ENCODE data around the gene DENND2C.

DENND2C gene

DNA sequence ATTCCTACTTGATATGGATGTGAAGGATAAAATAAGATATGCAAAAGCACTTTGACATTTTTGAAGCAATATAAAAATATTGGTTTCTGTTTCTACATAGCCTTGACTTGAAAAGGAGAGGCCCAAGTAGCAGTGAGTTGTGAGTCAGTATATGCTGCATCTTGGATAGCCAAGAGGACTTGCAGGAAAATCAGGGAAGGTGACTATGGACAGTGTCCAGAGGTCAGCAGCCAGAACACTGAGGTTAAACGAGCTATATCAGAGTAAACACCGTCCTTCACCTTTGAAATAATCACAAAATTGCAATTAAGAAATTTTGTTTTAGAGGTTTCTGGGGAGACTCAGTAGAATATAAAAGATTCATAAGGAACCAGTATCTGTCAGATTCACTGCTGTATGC lies 32.1 kb upstream of the DENND2C start:
- Histone ChIP-seq H3K4me1 (ENCODE audit: control insufficient read depth in 1 of 2, insufficient read depth in 2 of 2, low read length in 2 of 2) (no peaks in the 10 kb centered on the region), H3K27me3 (ENCODE audit: low read depth, low read length) (no peaks in the 10 kb centered on the region), H3K27ac (ENCODE audit: low read length) (no peak overlapping the region), H3K36me3 (ENCODE audit: control insufficient read depth in 1 of 2, insufficient read depth in 2 of 2, low read length in 2 of 2) (peaks cover 7 to 14% of the 10 kb centered on the region in 2 donors), H3K4me3 (ENCODE audit: low read depth in 1 of 2, low read length in 2 of 2) (no peak overlapping the region), H3K9me3 (ENCODE audit: control insufficient read depth in 1 of 2, low read length in 2 of 2) (no peaks in the 10 kb centered on the region)

DNA sequence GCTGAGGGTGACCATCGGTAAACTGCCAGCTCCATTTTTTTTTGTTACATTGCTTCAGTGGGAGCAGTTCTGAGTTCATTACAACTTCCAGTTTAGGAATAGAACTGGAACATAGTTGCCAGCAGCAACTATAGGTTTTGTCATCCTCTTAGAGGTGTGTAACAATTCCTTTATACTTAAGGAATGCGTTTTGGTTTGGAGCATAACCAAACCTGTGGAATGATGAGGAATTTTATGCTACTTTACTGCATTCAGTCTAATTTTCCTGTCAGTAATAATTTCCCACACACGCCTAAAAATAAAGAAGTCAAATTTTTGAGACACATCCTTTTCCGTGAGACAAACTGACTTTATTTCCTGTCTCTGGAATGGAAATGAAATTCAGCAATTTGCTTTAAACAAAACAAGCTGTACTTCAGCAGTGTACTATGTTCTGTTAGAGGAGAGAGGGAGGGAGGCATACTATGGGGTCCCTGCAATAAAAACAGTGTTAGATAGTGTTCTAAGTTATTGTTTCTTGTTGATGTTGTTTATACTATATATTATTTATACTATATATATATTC lies 30.3 kb upstream of the DENND2C start:
- H3K36me3 ChIP-seq (ENCODE audit: control insufficient read depth in 1 of 2, insufficient read depth in 2 of 2, low read length in 2 of 2): no peaks in the 10 kb centered on the region

DNA sequence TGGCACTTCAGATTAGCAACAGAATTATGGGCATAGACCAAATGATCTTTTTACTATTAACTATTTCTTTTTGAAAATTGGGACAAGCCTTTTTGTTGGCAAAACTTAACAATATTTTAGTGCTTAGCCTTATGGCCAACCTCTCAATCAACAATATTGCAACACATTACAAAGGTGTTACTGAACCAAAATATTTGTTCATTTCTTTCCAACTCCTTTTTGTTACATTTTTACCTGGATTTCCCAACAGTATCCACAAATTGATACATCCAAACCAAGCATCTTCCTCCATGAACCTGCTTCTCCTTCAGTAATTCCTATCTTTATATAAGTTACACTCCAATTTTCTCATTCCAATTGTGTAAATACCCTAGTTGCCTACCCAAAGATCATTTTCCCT lies 27.0 kb upstream of the DENND2C start:
- Histone ChIP-seq H3K27me3 (ENCODE audit: low read depth, low read length) (no peaks in the 10 kb centered on the region), H3K4me1 (ENCODE audit: control insufficient read depth in 1 of 2, insufficient read depth in 2 of 2, low read length in 2 of 2) (no peaks in the 10 kb centered on the region), H3K9me3 (ENCODE audit: control insufficient read depth in 1 of 2, low read length in 2 of 2) (no peaks in the 10 kb centered on the region), H3K36me3 (ENCODE audit: control insufficient read depth in 1 of 2, insufficient read depth in 2 of 2, low read length in 2 of 2) (no peaks in the 10 kb centered on the region), H3K4me3 (ENCODE audit: low read depth in 1 of 2, low read length in 2 of 2) (no peak overlapping the region), H3K27ac (ENCODE audit: low read length) (no peak overlapping the region)

More for the DNA sequence above, 30.3 kb upstream of the DENND2C start:
- Histone ChIP-seq H3K4me3 (ENCODE audit: low read depth in 1 of 2, low read length in 2 of 2) (no peak overlapping the region), H3K27me3 (ENCODE audit: low read depth, low read length) (no peaks in the 10 kb centered on the region), H3K27ac (ENCODE audit: low read length) (no peak overlapping the region), H3K4me1 (ENCODE audit: control insufficient read depth in 1 of 2, insufficient read depth in 2 of 2, low read length in 2 of 2) (no peaks in the 10 kb centered on the region), H3K9me3 (ENCODE audit: control insufficient read depth in 1 of 2, low read length in 2 of 2) (no peaks in the 10 kb centered on the region)

DNA sequence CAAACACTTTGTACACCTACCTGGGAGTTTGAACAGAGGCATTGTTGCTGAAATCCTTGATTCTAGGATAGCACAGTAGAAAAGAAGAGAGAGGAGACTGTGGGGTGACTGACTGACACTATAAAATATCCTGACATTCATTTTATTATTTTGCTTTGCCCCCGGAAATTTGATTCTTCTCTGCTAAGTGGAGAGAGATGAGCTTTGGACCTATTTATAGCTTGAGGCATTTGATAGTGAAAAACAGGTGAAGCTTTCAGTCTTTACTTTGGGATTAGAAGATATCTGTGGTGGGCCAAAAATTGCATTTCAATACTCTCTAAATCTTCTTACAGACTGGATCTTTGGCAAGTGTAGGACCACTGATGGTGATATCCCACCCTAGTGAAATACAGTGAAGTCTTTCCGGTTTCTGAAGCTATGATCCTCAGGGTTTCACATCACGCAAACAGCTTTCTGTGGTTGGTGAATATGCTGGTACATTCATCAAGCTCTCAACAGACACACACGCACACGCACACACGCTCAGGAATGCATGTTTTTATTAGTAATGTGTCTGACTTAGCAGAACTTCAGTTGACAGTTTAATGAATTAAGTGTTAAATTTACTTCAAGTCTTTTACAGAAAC lies 25.7 kb upstream of the DENND2C start, which contains the start of gene AMPD1:
TSS of gene AMPD1 (minus strand) at position 117 of the 629 bp plus-strand sequence. CDS start at position 42, 75 bp downstream.
- Histone ChIP-seq H3K4me1 (ENCODE audit: control insufficient read depth in 1 of 2, insufficient read depth in 2 of 2, low read length in 2 of 2) (no peaks in the 10 kb centered on the region), H3K27ac (ENCODE audit: low read length) (no peak within 1 kb of the TSS)

DNA sequence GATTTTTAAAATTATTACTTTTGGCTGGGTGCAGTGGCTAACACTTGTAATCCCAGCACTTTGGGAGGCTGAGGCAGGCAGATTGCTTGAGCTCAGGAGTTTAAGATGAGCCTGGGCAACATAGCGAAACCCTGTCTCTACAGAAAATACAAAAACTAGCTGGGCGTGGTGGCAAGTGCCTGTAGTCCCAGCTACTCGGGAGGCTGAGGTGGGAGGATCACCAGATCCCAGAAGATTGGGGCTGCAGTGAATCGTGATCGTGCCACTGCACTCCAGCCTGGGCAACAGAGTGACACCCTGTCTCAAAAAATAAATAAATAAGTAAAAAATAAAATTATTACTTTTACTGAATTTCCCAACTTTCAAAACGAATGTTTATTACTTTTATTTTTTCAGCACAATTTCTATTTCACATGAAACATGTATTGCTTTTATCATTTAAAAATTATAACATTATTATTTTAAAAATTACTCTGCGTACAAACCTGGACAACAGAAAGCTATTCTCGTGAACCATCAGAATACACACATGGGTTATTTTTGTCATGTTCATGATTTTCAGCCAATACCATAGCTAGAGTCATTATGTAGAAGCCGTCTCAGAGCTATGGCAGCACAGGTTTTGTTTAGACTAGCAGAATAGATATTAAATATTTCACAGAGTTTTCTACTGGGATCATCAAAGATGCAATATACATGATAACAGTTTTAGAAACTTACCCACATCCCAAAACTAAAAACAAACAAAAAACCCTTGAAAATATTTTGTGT lies 24.9 kb upstream of the DENND2C start:
- no peaks in the 10 kb centered on the region for H3K4me1 ChIP-seq (ENCODE audit: control insufficient read depth in 1 of 2, insufficient read depth in 2 of 2, low read length in 2 of 2)
- no peak overlapping the region for H3K27ac ChIP-seq (ENCODE audit: low read length)
- H3K9me3 ChIP-seq (ENCODE audit: control insufficient read depth in 1 of 2, low read length in 2 of 2): no peaks in the 10 kb centered on the region
- H3K27me3 ChIP-seq (ENCODE audit: low read depth, low read length): no peaks in the 10 kb centered on the region
- H3K36me3 ChIP-seq (ENCODE audit: control insufficient read depth in 1 of 2, insufficient read depth in 2 of 2, low read length in 2 of 2): no peaks in the 10 kb centered on the region
- H3K4me3 ChIP-seq (ENCODE audit: low read depth in 1 of 2, low read length in 2 of 2): no peak overlapping the region

More for the DNA sequence above, 25.7 kb upstream of the DENND2C start, which contains the start of gene AMPD1:
- Histone ChIP-seq H3K9me3 (ENCODE audit: control insufficient read depth in 1 of 2, low read length in 2 of 2) (no peaks in the 10 kb centered on the region), H3K4me3 (ENCODE audit: low read depth in 1 of 2, low read length in 2 of 2) (no peak within 1 kb of the TSS), H3K27me3 (ENCODE audit: low read depth, low read length) (no peaks in the 10 kb centered on the region), H3K36me3 (ENCODE audit: control insufficient read depth in 1 of 2, insufficient read depth in 2 of 2, low read length in 2 of 2) (no peaks in the 10 kb centered on the region)

DNA sequence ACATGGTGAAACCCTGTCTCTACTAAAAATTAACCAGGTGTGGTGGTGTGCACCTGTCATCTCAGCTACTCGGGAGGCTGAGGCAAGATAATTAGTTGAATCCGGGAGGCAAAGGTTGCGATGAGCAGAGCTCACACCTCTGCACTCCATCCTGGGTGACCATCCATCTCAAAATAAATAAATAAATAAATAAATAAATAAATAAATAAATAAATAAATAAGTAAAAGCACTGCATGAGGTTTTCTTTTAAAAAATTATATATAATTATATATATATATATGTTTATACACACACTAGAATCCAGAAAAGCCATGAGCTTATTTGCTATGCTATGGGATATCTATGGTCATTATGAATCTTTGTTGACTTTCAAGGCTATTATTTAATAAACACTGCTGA lies 23.1 kb upstream of the DENND2C start:
- Histone ChIP-seq H3K4me1 (ENCODE audit: control insufficient read depth in 1 of 2, insufficient read depth in 2 of 2, low read length in 2 of 2) (no peaks in the 10 kb centered on the region), H3K27ac (ENCODE audit: low read length) (no peak overlapping the region), H3K4me3 (ENCODE audit: low read depth in 1 of 2, low read length in 2 of 2) (no peak overlapping the region), H3K36me3 (ENCODE audit: control insufficient read depth in 1 of 2, insufficient read depth in 2 of 2, low read length in 2 of 2) (no peaks in the 10 kb centered on the region), H3K27me3 (ENCODE audit: low read depth, low read length) (no peaks in the 10 kb centered on the region), H3K9me3 (ENCODE audit: control insufficient read depth in 1 of 2, low read length in 2 of 2) (no peaks in the 10 kb centered on the region)

DNA sequence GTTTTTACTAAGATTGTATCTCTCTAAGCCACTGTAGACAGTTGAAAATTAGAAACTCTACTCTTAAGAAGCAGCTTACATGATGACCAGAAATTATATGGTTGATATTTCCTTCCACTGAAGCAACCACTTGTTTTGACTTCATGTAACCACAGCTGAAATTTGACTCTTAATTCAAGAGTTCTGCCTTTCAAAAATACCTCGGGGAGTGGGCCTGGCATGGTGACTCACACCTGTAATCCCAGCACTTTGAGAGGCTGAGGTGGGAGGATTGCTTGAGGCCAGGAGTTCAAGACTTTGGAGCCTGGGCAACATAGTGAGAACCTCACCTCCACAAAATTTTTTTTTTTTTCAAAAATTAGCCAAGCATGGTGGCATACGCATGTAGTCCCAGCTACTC lies 21.2 kb upstream of the DENND2C start:
- Histone ChIP-seq H3K4me3 (ENCODE audit: low read depth in 1 of 2, low read length in 2 of 2) (no peak overlapping the region), H3K4me1 (ENCODE audit: control insufficient read depth in 1 of 2, insufficient read depth in 2 of 2, low read length in 2 of 2) (no peaks in the 10 kb centered on the region), H3K36me3 (ENCODE audit: control insufficient read depth in 1 of 2, insufficient read depth in 2 of 2, low read length in 2 of 2) (no peaks in the 10 kb centered on the region), H3K27me3 (ENCODE audit: low read depth, low read length) (no peaks in the 10 kb centered on the region), H3K27ac (ENCODE audit: low read length) (no peak overlapping the region), H3K9me3 (ENCODE audit: control insufficient read depth in 1 of 2, low read length in 2 of 2) (no peaks in the 10 kb centered on the region)

DNA sequence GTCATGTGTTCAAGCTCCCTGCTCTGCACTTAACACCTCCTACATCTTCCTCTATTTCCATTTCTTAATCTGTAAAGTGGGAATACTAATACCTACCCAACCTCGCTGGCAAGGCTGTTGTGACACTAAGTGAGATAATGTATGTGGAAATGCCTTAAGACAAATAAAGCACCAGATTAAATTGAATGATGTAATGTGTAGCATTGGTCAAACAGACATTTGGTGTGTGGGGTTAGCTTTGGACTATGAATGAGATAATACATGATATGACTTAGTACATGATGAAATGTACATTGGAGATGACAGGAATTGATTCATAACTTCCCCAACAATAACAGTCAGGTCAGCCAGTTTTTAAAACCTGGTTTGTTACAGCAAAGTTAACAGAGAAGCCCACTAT lies 20.3 kb upstream of the DENND2C start:
- Histone ChIP-seq H3K4me3 (ENCODE audit: low read depth in 1 of 2, low read length in 2 of 2) (no peak overlapping the region), H3K27me3 (ENCODE audit: low read depth, low read length) (peaks cover 3% of the 10 kb centered on the region), H3K9me3 (ENCODE audit: control insufficient read depth in 1 of 2, low read length in 2 of 2) (no peaks in the 10 kb centered on the region), H3K4me1 (ENCODE audit: control insufficient read depth in 1 of 2, insufficient read depth in 2 of 2, low read length in 2 of 2) (no peaks in the 10 kb centered on the region), H3K27ac (ENCODE audit: low read length) (no peak overlapping the region), H3K36me3 (ENCODE audit: control insufficient read depth in 1 of 2, insufficient read depth in 2 of 2, low read length in 2 of 2) (no peaks in the 10 kb centered on the region)

DNA sequence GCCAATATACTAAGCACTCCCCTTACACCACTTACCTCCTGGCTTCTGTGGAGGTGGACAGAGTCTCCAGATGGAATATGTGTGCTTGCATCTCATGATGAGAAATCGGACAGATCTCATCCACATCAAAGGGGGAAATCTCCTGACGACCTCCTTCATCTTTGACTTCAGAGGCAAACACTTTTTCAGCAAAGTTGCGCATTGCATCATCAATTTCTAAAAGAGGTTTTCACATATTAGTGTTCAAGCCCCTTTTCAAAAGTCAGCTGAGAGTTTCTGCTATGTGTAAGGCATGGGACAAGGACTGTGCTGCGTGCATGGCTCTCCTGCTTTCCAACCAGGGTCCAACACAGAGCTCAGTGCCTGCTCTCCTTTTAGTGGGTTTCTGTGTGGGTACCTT lies 18.7 kb upstream of the DENND2C start:
- H3K9me3 ChIP-seq (ENCODE audit: control insufficient read depth in 1 of 2, low read length in 2 of 2): no peaks in the 10 kb centered on the region
- no peak overlapping the region for H3K4me3 ChIP-seq (ENCODE audit: low read depth in 1 of 2, low read length in 2 of 2)
- H3K27ac ChIP-seq (ENCODE audit: low read length): no peak overlapping the region
- H3K36me3 ChIP-seq (ENCODE audit: control insufficient read depth in 1 of 2, insufficient read depth in 2 of 2, low read length in 2 of 2): no peaks in the 10 kb centered on the region
- peaks cover 3% of the 10 kb centered on the region for H3K27me3 ChIP-seq (ENCODE audit: low read depth, low read length)
- no peaks in the 10 kb centered on the region for H3K4me1 ChIP-seq (ENCODE audit: control insufficient read depth in 1 of 2, insufficient read depth in 2 of 2, low read length in 2 of 2)

DNA sequence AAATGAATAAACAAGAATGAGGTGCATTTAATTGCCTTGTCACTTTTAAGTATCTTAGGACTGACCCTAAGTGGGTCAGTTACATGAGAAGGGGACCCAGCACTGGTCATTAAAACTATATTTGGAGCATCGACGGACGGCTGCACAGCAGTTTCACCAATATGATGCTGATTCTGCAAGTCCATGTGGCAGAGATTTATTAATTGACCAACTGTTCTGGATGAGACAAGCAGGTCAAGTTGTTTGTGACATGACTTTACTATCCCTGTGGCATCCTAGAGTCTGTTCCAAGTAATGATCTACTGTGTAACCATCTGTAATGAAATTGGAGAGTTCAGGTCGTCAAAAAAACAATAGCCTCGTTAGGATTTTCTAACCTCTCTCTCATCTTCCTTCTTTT lies 16.0 kb upstream of the DENND2C start:
- Histone ChIP-seq H3K36me3 (ENCODE audit: control insufficient read depth in 1 of 2, insufficient read depth in 2 of 2, low read length in 2 of 2) (no peaks in the 10 kb centered on the region), H3K27me3 (ENCODE audit: low read depth, low read length) (peaks cover 3% of the 10 kb centered on the region), H3K9me3 (ENCODE audit: control insufficient read depth in 1 of 2, low read length in 2 of 2) (no peaks in the 10 kb centered on the region), H3K4me3 (ENCODE audit: low read depth in 1 of 2, low read length in 2 of 2) (no peak overlapping the region), H3K4me1 (ENCODE audit: control insufficient read depth in 1 of 2, insufficient read depth in 2 of 2, low read length in 2 of 2) (no peaks in the 10 kb centered on the region), H3K27ac (ENCODE audit: low read length) (no peak overlapping the region)

DNA sequence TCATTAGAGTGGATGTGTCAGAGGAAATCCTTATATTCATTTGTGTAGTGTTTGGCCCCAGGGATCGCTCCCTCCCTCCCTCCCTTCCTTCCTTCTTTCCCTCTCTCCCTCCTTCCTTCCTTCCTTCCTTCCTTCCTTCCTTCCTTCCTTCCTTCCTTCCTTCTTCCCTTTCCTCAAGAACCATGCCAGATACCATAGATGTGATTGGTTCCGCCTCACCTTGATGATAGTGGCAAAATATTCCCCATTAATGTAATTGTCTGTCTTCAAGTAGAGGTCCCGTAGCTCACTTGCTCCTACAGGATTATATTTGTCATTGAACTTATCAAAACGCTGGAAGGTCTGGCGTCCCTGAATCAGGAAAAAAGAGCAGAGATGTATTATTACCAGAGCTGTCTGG lies 7.8 kb upstream of the DENND2C start:
- Histone ChIP-seq H3K36me3 (ENCODE audit: control insufficient read depth in 1 of 2, insufficient read depth in 2 of 2, low read length in 2 of 2) (no peaks in the 10 kb centered on the region), H3K9me3 (ENCODE audit: control insufficient read depth in 1 of 2, low read length in 2 of 2) (no peaks in the 10 kb centered on the region), H3K27ac (ENCODE audit: low read length) (no peak overlapping the region), H3K4me3 (ENCODE audit: low read depth in 1 of 2, low read length in 2 of 2) (no peak overlapping the region), H3K4me1 (ENCODE audit: control insufficient read depth in 1 of 2, insufficient read depth in 2 of 2, low read length in 2 of 2) (no peaks in the 10 kb centered on the region), H3K27me3 (ENCODE audit: low read depth, low read length) (no peaks in the 10 kb centered on the region)
